ENCODE data around the gene TPBGL. TPM values are rescaled to one million over a fixed set of nuclear protein-coding genes. Genes with fewer than 3 reads are reported as not detected.

Gene TPBGL
- total RNA-seq, 1 experiment from 2014 or later: not detected

DNA sequence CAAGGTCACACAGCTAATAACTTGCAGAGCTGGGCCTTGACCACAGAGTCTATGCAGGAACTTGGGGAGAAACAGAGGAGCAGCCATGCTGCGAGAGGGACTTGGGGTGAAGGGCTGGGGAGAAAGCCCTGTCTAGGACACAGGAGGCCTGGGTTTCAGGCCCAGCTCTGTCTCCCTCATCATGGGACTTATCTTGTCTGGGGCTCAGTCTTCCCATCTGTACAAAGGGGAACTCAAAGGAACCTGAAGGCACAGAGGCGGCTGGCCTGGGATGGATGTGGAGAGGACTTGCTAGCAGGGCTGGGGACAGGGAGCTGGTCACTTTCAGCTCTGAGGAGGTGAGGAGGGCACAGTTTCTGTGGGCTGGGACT lies 36.9 kb upstream of the TPBGL start:
- DNase-seq (no peak), ATAC-seq (no peak)
- H4K20me1 ChIP-seq (ENCODE audit: low read length): no peaks in the 10 kb centered on the region
- ChIA-PET POLR2A (ENCODE audit: unreplicated experiment) (no interaction called here), CTCF (interaction anchor here (1.2 kb wide), 1 partner anchor 61 kb away, joined by 4 read pairs; no protein-coding TSS in a partner anchor)
- no peaks in the 10 kb centered on the region for H3K4me1 ChIP-seq (ENCODE audit: insufficient read depth, low read length)
- H3K27ac ChIP-seq (ENCODE audit: low read length): no peak overlapping the region
- TF ChIP-seq EZH2phosphoT487 (IDR thresholded peaks at IDR 0.05; ENCODE audit: borderline replicate concordance, low read length) (no peak), EZH2 (IDR thresholded peaks at IDR 0.05; ENCODE audit: low read length, unreplicated experiment) (no peak)
- TF ChIP-seq, protein P1, sequence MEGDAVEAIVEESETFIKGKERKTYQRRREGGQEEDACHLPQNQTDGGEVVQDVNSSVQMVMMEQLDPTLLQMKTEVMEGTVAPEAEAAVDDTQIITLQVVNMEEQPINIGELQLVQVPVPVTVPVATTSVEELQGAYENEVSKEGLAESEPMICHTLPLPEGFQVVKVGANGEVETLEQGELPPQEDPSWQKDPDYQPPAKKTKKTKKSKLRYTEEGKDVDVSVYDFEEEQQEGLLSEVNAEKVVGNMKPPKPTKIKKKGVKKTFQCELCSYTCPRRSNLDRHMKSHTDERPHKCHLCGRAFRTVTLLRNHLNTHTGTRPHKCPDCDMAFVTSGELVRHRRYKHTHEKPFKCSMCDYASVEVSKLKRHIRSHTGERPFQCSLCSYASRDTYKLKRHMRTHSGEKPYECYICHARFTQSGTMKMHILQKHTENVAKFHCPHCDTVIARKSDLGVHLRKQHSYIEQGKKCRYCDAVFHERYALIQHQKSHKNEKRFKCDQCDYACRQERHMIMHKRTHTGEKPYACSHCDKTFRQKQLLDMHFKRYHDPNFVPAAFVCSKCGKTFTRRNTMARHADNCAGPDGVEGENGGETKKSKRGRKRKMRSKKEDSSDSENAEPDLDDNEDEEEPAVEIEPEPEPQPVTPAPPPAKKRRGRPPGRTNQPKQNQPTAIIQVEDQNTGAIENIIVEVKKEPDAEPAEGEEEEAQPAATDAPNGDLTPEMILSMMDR (conservative IDR thresholded peaks at IDR 0.05; ENCODE audit: low read depth, low read length): no peak
- H2AFZ ChIP-seq (ENCODE audit: low read length): no peak overlapping the region
- no peaks in the 10 kb centered on the region for H3K36me3 ChIP-seq (ENCODE audit: low read depth, low read length)
- H3K4me3 ChIP-seq (ENCODE audit: low read length): no peak overlapping the region
- H3K9me2 ChIP-seq (replicated peaks; ENCODE audit: low read length): no peaks in the 10 kb centered on the region
- H3K27me3 ChIP-seq (ENCODE audit: low read length): peaks cover 44% of the 10 kb centered on the region
- intact Hi-C loops (cut with micrococcal nuclease): no loop called here
- BruUV-seq (replicated peaks): no TSS peak
- H3K79me2 ChIP-seq (ENCODE audit: low read length): no peaks in the 10 kb centered on the region
- no peaks in the 10 kb centered on the region for H3F3A ChIP-seq (ENCODE audit: low read length, unreplicated experiment)
- no peaks in the 10 kb centered on the region for H3K9me3 ChIP-seq (ENCODE audit: low read length)
- no peak overlapping the region for H3K9ac ChIP-seq (ENCODE audit: low read length)
- no peak overlapping the region for H3K4me2 ChIP-seq (ENCODE audit: low read length)

DNA sequence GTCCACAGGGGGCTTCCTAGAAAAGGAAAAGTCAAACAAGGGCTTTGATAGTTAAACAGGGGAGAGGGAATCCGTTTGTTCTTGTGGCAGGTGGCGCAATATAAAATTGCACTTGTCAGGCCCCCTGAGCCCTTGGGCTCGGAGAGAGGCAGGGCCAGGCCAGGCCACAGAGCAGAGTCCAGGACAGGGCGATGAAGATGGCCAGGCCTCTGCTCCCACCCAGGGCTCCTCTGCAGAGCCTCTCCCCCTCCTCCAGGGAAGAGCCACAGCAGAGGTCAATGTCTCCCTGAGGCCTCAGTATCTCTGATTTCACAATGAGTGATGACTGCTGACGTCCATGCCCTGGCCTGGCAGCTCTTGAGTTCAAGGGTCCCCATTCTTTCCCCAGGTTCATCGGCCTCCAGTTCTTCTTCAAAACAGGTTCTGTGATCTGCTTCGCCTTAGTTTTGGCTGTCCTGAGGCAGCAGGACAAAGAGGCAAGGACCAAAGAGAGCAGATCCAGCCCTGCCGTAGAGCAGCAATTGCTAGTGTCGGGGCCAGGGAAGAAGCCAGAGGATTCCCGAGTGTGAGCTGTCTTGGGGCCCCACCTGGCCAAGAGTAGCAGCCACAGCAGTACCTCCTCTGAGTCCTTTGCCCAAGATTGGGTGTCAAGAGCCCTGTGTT lies 36.4 kb upstream of the TPBGL start:
- no peaks in the 10 kb centered on the region for H3K36me3 ChIP-seq (ENCODE audit: low read depth, low read length)
- TF ChIP-seq EZH2 (IDR thresholded peaks at IDR 0.05; ENCODE audit: low read length, unreplicated experiment) (no peak), EZH2phosphoT487 (IDR thresholded peaks at IDR 0.05; ENCODE audit: borderline replicate concordance, low read length) (no peak)
- TF ChIP-seq, protein P1 (conservative IDR thresholded peaks at IDR 0.05; ENCODE audit: low read depth, low read length): no peak
- POLR2A ChIA-PET (ENCODE audit: unreplicated experiment): no interaction called here
- no peaks in the 10 kb centered on the region for H3K9me2 ChIP-seq (replicated peaks; ENCODE audit: low read length)
- ATAC-seq (no peak), DNase-seq (no peak)
- no peaks in the 10 kb centered on the region for H4K20me1 ChIP-seq (ENCODE audit: low read length)
- no peak overlapping the region for H2AFZ ChIP-seq (ENCODE audit: low read length)
- no peaks in the 10 kb centered on the region for H3F3A ChIP-seq (ENCODE audit: low read length, unreplicated experiment)
- no peak overlapping the region for H3K4me2 ChIP-seq (ENCODE audit: low read length)
- no peak overlapping the region for H3K9ac ChIP-seq (ENCODE audit: low read length)
- H3K79me2 ChIP-seq (ENCODE audit: low read length): no peaks in the 10 kb centered on the region
- no peak overlapping the region for H3K4me3 ChIP-seq (ENCODE audit: low read length)
- H3K27me3 ChIP-seq (ENCODE audit: low read length): peaks cover 44% of the 10 kb centered on the region
- CTCF ChIA-PET: interaction anchor here (1.1 to 1.9 kb wide), 14 partner anchors 9 to 279 kb away, joined by 3 to 38 read pairs (median 6); partner anchors contain the start of gene RPS3
- H3K27ac ChIP-seq (ENCODE audit: low read length): no peak overlapping the region
- H3K9me3 ChIP-seq (ENCODE audit: low read length): no peaks in the 10 kb centered on the region
- intact Hi-C loops (cut with micrococcal nuclease): no loop called here
- no TSS peak for BruUV-seq (replicated peaks)
- no peaks in the 10 kb centered on the region for H3K4me1 ChIP-seq (ENCODE audit: insufficient read depth, low read length)

All from PC-3 (cell line).